Endothelial cell (in vitro differentiated cells): ENCODE data around the gene GRHPR. TPM values are rescaled to one million over a fixed set of nuclear protein-coding genes. Genes with fewer than 3 reads are reported as not detected.
"Not testable (repeated sequence)": the region's sequence is repeated elsewhere in the genome, so short reads cannot be mapped to it uniquely, and the experiment has no call there.

Experiments used
- DNase-seq: peaks from one replicate; pipeline ENCODE4 v3.0.0; 2021; ENCODE audit warnings: low spot score
- H3K27ac Mint-ChIP-seq: one replicate; pipeline ENCODE4 v1.8.0; 2021; ENCODE audit warnings: mixed read lengths, inconsistent platforms; ENCODE audit not compliant: unreplicated experiment
- H3K27me3 Mint-ChIP-seq: one replicate; pipeline ENCODE4 v1.8.0; 2021; ENCODE audit warnings: mild to moderate bottlenecking, moderate library complexity, mixed read lengths, inconsistent platforms; ENCODE audit not compliant: unreplicated experiment
- H3K36me3 Mint-ChIP-seq: one replicate; pipeline ENCODE4 v1.8.0; 2021; ENCODE audit warnings: mild to moderate bottlenecking, low read depth, mixed read lengths, inconsistent platforms; ENCODE audit not compliant: unreplicated experiment
- H3K4me1 Mint-ChIP-seq: one replicate; pipeline ENCODE4 v1.8.0; 2021; ENCODE audit warnings: mild to moderate bottlenecking, mixed read lengths, inconsistent platforms; ENCODE audit not compliant: unreplicated experiment
- H3K4me3 Mint-ChIP-seq: one replicate; pipeline ENCODE4 v1.8.0; 2021; ENCODE audit warnings: mild to moderate bottlenecking, mixed read lengths, inconsistent platforms; ENCODE audit not compliant: unreplicated experiment
- H3K9me3 Mint-ChIP-seq: one replicate; pipeline ENCODE4 v1.8.0; 2021; ENCODE audit warnings: mixed read lengths, inconsistent platforms; ENCODE audit not compliant: unreplicated experiment
- CTCF ChIP-seq: fragments of 200-600 bp; sonication (generic); IDR thresholded peaks from one replicate; pipeline ENCODE4 v1.5.0; 2021; ENCODE audit warnings: antibody characterized with exemption; ENCODE audit not compliant: unreplicated experiment
- total RNA-seq: library from RNA; stranded (reverse); fragmentation: NEBNext Ultra II Directional; extraction: Animal tissue kit (Norgen Biotek cat#: 25700); gene quantifications from one replicate; pipeline ENCODE4 v1.2.1, GENCODE V29; 2021; ENCODE audit not compliant: unreplicated experiment

Gene GRHPR
- total RNA-seq, 1 donor from 2014 or later = 81.5 TPM

- peak overlapping the region; percentile 22 for H3K4me3 Mint-ChIP-seq
- peaks cover 7% of the 10 kb centered on the region for H3K36me3 Mint-ChIP-seq
- H3K27me3 Mint-ChIP-seq = peaks cover 5% of the 10 kb centered on the region
- DNase-seq = peak; percentile 28
- peak overlapping the region; percentile 98 for H3K27ac Mint-ChIP-seq
- no peaks in the 10 kb centered on the region for H3K9me3 Mint-ChIP-seq
- TF ChIP-seq CTCF = no peak
- H3K4me1 Mint-ChIP-seq = peaks cover 10% of the 10 kb centered on the region
Observed at GRCh38 chr9:37471942-37472684, 49.6 kb downstream of the GRHPR start.

- not testable (repeated sequence) for H3K4me1 Mint-ChIP-seq, H3K27me3 Mint-ChIP-seq, DNase-seq, H3K4me3 Mint-ChIP-seq, H3K9me3 Mint-ChIP-seq, H3K27ac Mint-ChIP-seq, H3K36me3 Mint-ChIP-seq
Observed at GRCh38 chr9:37473982-37474381, 51.5 kb downstream of the GRHPR start.

GRCh38 chr9:37474438-37474837 lies 51.9 kb downstream of the GRHPR start:
- no peak for DNase-seq
- no peak overlapping the region for H3K4me3 Mint-ChIP-seq
- no peak overlapping the region for H3K27ac Mint-ChIP-seq
- peaks cover 7% of the 10 kb centered on the region for H3K36me3 Mint-ChIP-seq
- H3K4me1 Mint-ChIP-seq = peaks cover 10% of the 10 kb centered on the region
- TF ChIP-seq CTCF = no peak
- no peaks in the 10 kb centered on the region for H3K9me3 Mint-ChIP-seq
- H3K27me3 Mint-ChIP-seq = peaks cover 5% of the 10 kb centered on the region

- no peak overlapping the region for H3K4me3 Mint-ChIP-seq
- no peak for TF ChIP-seq CTCF
- peaks cover 6% of the 10 kb centered on the region for H3K4me1 Mint-ChIP-seq
- no peak overlapping the region for H3K27ac Mint-ChIP-seq
- peaks cover 7% of the 10 kb centered on the region for H3K36me3 Mint-ChIP-seq
- DNase-seq = no peak
- no peaks in the 10 kb centered on the region for H3K9me3 Mint-ChIP-seq
- peaks cover 5% of the 10 kb centered on the region for H3K27me3 Mint-ChIP-seq
Observed at GRCh38 chr9:37476930-37477329, 54.4 kb downstream of the GRHPR start.

GRCh38 chr9:37477443-37477842 lies 54.9 kb downstream of the GRHPR start:
- not testable (repeated sequence) for H3K36me3 Mint-ChIP-seq, H3K4me3 Mint-ChIP-seq, H3K27ac Mint-ChIP-seq

GRCh38 chr9:37477987-37478619 lies 55.6 kb downstream of the GRHPR start:
- not testable (repeated sequence) for H3K27me3 Mint-ChIP-seq, H3K36me3 Mint-ChIP-seq, H3K9me3 Mint-ChIP-seq, H3K4me1 Mint-ChIP-seq, H3K27ac Mint-ChIP-seq, DNase-seq, H3K4me3 Mint-ChIP-seq

More at GRCh38 chr9:37477443-37477842, 54.9 kb downstream of the GRHPR start:
- not testable (repeated sequence) for H3K4me1 Mint-ChIP-seq, H3K27me3 Mint-ChIP-seq, DNase-seq, H3K9me3 Mint-ChIP-seq
